HG02943 (cell line): Measurements from ENCODE around the gene DPM1.

Experiments
- ATAC-seq: cut with Tn5 transposase; IDR thresholded peaks from one replicate; pipeline ENCODE4 v1.9.1; 2021; ENCODE audit warnings: mild to moderate bottlenecking, low read depth, moderate library complexity; ENCODE audit not compliant: unreplicated experiment

Gene DPM1

DNA sequence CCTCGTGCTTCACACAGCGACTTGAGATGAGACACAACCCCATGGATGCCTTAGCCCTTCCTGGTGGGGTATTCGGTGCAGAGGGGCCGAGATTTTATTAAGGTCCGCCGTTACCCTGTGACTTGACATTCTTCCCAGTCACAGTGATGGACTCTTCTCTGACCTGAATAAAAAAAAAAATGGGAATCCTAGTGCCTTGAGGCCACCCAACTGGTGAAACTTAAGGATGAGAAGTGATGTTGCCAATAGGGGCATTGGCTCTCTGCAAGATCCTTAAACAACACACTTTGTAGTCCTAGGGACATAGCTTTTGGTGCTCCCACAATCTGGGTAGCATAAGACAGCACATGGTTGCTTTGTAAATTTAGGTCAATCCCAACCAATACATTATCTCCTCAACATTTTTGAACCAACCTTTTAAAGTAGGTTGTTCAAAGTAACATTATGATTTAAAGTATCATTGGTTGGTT lies 26.3 kb downstream of the DPM1 start:
- ATAC-seq: no peak

DNA sequence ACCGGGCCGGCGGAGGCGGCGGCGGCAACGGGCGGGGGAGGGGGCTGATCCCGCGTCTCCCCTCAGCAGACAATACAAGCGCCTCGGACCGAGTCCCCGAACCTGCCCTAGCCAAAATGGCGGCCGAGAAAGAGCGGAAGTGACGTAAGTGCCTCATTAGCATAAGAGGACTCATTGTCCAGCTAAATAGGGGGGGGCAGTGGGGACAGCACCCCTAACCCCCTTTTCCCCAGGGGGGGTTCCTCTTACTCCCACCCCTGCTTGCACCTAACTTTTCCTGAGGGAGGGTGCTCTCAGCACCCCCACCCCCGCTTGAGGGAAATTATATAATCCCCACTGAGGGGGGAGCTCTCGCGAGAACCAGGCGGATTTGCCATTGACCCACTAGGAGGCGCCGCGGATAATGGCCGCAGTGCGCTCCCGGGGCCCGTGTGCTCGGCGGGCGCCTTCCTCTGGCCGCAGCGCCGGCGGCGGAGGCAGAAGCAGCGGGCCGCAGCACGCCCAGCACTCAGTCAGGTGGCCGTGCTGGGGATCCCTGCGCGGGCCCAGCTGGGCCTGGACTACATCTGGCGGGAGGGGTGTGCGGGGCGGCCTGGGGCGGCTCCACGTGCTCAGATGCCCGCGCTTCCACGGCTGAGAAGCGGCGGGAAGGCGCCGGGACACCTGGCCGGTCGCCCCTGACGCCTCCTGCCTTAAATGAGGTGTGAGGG lies 26.9 kb downstream of the DPM1 start, which contains the start of gene ADNP:
TSS of gene ADNP (minus strand) at position 132 of the 710 bp plus-strand sequence. CDS start 27,441 bp downstream, outside the sequence.
- ATAC-seq: peak; percentile 57

- peak; percentile 31 for ATAC-seq
These were observed 27.4 kb downstream of the DPM1 start for GRCh38 chr20:50930976-50931305.

GRCh38 chr20:50930139-50930975 lies 28.0 kb downstream of the DPM1 start:
- ATAC-seq: peak; percentile 4

- ATAC-seq: peak; percentile 46
These were observed 28.8 kb downstream of the DPM1 start for GRCh38 chr20:50929299-50930138.

DNA sequence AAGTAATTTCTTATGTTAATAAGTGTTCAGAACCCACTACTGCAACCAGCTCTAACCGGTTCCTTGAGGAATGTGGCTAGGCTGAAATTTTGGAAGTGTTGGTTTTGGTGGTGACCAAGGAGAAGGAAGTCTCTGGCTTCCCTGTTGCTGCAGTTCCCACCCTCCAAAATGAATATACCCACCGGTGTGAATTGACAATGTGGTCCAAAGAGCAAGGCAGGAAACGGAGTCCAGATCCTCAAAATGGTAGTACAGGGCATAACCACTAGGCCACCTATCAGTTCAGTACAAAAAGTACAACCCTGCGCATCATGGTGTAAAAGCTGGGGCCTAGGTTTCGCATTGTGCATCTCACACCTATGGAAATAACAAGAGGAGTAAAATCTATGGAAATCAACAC lies 29.9 kb downstream of the DPM1 start:
- no peak for ATAC-seq

- ATAC-seq: no peak
These were observed 31.8 kb downstream of the DPM1 start for GRCh38 chr20:50926530-50926929.

GRCh38 chr20:50924261-50924920 lies 33.9 kb downstream of the DPM1 start:
- ATAC-seq: no peak

- no peak for ATAC-seq
These were observed 36.4 kb downstream of the DPM1 start for GRCh38 chr20:50921803-50922501.

DNA sequence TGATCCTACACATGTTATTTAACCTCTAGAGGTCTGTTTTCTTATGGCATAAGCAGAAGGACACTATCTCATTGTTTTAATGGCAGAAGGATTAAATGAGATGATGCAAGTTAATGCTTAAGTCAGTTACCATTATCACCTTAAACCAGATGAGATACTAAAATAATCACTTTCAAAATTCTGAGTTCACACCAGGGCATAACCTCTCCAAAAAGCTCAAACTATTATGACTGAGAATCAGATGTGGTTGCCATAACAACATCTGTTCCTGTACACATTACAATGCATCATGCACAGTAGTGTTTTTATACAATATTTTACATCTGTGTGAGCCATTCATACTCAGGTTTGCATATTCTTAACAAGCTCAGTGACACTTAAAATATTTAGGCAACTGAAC lies 37.3 kb downstream of the DPM1 start:
- ATAC-seq: no peak

- no peak for ATAC-seq
These were observed 38.8 kb downstream of the DPM1 start for GRCh38 chr20:50919567-50919966.

GRCh38 chr20:50918403-50918802 lies 39.9 kb downstream of the DPM1 start:
- ATAC-seq: no peak

DNA sequence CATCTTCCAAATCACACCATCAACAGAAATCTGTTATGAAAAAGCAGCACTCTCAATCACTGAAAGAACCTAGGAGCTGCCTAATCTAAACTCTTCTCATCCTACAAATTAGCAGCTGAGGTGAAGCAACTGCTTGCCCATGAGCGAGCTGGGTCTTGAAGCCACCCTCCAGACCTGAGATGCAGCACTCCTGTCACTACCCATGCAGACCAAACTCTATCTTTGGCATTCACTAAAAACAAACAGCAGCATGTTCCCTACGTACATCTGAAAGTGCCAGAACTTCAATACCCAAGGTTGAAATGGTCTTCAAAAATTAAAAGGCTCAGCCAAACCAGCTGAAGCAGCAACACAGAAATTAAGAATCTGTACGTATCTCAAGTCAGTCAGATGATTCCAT lies 41.4 kb downstream of the DPM1 start:
- no peak for ATAC-seq

- no peak for ATAC-seq
These were observed 42.1 kb downstream of the DPM1 start for GRCh38 chr20:50916257-50916656.

GRCh38 chr20:50915424-50915823 lies 42.9 kb downstream of the DPM1 start:
- no peak for ATAC-seq

- ATAC-seq: no peak
These were observed 44.5 kb downstream of the DPM1 start for GRCh38 chr20:50913690-50914375.

- peak; percentile 62 for ATAC-seq
These were observed 46.6 kb downstream of the DPM1 start for GRCh38 chr20:50911716-50912115.

GRCh38 chr20:50911030-50911429 lies 47.3 kb downstream of the DPM1 start:
- no peak for ATAC-seq

GRCh38 chr20:50909413-50909812 lies 48.9 kb downstream of the DPM1 start:
- no peak for ATAC-seq
